A549 treated with Hydrocortisone at 1 μM for 4 hours (cell line): Measurements from ENCODE around the gene TYMP. TPM values are rescaled to one million over a fixed set of nuclear protein-coding genes. Genes with fewer than 3 reads are reported as not detected.

Source experiments
- total RNA-seq: library from RNA; stranded (reverse); fragments of 200-300 nt; extraction: Qiagen RNA extraction; gene quantifications from 5 replicates; pipeline ENCODE4 v1.2.3, GENCODE V29; 2022

Gene TYMP, protein sequence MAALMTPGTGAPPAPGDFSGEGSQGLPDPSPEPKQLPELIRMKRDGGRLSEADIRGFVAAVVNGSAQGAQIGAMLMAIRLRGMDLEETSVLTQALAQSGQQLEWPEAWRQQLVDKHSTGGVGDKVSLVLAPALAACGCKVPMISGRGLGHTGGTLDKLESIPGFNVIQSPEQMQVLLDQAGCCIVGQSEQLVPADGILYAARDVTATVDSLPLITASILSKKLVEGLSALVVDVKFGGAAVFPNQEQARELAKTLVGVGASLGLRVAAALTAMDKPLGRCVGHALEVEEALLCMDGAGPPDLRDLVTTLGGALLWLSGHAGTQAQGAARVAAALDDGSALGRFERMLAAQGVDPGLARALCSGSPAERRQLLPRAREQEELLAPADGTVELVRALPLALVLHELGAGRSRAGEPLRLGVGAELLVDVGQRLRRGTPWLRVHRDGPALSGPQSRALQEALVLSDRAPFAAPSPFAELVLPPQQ
- total RNA-seq = 12.1 to 17.2 TPM (median 16.4 TPM) in 5 replicates

DNA sequence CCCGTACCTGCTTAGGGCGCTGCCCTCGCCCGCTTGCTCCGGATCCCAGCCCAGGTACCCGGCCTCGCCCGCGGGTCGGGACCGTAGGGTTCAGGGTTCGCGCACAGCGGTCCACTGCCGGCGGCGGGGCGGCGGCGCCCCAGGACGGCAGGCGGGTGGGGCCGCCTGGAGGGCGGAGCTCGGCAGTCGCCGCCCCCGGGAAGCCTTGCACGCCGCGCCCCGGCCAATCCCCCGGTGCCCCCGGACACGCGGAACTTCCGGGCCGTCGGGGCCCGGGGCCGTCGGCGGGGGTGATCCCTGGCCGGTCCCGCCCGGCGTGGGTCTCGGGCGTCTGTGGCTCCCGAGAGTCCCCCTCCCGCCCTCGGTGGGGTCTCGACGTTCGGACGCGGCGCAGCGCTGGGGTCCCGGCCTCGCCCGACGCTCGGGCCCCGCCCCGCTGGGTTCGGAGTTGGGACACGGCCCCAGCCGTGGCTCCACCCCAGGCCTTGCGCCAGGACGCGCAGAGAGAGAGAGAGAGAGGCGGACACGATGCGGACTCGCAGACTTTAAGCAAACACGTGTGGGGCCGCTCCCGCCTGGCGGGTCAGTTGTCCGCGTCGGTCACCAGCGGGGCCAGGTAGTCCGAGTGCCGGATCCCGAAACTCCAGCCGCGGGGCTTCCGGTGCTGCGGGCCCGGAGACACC lies at the start of gene TYMP:
TYMP (minus strand) TSS at position 116 of the 683 bp plus-strand sequence. CDS start 303 bp downstream, outside the sequence.

DNA sequence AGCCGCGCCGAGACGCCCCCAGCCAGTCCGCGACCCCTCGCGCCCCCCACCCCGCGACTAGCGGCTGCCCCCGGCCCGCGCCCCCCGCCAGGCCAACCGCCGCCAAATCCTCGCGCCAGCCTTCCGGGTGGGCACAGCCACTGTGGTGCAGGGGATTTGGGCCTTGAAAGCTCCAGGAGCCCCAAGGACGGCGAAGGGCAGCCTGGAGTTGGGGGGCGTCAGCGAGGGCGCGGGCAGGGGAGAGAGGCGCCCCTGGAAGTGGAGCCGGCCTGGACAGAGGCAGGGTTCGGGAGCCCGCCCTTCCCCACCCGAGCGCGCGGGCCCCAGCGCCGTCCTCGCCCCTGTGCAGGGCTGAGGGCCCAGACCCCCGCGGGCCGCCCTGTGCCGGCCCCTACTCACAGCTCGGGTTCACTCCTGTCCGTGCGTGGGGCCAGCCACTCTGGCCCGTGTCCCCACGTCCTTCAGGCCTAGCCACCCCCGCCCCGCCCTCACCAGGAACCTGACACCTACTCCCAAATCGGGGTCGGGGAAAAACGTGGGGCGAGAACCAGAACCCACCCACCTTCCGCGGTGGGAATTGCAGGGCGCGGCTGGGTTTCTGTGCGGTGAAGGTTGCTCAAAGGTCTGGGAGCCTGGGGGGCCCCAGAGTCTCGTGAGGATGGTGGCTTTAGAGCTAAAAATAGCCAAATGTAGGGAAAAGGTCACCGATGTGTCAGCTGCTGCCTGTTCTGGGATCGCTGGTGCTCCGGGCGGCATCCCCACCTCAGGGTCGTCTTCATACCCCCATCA lies 48.4 kb upstream of the TYMP start, which contains the start of gene CPT1B:
CPT1B (minus strand) TSS at position 441 of the 789 bp plus-strand sequence. CDS start 512 bp downstream, outside the sequence.

DNA sequence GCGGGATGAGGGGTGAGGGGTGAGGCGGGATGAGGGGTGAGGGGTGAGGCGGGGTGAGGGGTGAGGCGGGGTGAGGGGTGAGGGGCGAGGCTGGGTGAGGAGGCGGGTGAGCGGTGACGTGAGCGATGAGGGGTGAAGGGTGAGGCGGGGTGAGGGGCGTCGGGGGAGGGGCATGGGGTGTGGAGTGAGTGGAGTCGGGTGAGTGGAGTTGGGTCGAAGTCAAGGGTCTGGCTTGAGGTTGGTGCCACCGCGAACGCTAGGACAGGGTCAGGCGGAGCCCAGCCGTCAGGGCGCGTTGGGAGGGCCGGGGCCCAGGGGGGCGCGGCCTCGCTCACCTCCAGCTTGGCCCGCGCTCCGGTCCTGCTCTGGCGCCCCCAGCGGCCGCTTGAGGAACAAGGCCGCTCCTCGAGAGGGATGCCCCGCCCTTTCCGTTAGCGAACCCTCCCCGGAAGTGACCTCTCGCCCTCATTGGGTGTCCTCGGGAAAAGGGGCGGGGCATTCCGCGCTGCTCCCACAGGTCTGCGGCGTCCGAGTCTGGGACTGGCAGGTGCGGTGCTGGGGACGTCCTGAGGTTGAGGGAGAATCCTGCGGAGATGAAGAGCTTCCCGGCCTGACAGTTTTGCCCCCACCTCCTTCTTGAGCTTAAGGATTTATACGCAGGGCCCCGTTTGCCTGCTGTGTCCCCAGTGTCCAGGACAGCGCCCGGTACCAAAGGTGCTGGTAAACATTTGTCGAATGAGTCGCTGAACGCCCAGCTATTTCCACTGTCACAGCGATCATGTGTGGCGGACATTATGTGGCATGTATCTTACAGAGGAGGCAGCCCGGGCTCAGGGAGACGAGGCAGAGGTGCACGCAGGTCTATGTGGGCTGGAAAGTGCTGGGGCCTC lies 33.0 kb upstream of the TYMP start, which contains the start of gene SYCE3:
SYCE3 (minus strand) TSS at position 397 of the 890 bp plus-strand sequence. CDS start 6,514 bp downstream, outside the sequence.

DNA sequence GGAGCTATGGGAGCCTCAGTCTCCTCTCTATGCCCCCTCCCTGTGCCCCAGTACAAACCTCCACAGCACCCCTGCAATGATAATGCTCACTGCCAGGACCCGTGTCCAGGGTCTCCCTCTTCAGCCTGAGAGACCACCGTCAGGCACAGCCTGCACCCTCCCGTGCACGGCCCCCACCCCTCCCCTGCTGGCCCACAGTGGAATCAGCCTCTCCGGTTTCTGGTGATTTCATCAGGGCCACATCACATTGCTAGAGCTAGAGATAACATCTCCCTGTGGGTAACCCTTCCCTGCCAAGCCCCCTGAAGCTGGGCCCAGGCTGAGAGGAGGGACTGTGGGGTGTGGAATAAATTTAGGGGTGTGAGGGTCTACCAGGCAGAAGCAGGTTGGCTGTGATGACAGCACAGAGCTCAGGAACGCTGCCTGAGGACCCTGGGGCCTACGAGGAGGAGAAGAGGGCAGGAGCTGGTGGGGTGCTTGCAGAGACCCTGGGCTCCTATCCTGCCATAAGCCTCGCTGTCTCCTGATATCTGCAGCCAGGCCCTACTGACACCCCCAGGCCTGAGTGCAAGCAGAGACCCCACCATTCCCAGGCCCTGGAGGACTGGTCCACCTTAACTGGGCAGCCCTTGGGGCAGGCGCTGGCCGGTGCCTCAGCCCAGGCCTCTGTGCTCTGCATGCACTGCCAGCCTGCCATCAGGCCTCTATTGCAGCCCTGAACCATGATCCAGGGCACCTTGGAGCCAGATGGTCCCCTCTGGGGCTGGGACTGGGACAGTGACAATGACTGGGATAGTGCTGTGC lies 15.9 kb upstream of the TYMP start, which contains the start of gene KLHDC7B:
KLHDC7B (plus strand) TSS at position 378 of the 804 bp plus-strand sequence; CDS start at position 723, 345 bp downstream.

DNA sequence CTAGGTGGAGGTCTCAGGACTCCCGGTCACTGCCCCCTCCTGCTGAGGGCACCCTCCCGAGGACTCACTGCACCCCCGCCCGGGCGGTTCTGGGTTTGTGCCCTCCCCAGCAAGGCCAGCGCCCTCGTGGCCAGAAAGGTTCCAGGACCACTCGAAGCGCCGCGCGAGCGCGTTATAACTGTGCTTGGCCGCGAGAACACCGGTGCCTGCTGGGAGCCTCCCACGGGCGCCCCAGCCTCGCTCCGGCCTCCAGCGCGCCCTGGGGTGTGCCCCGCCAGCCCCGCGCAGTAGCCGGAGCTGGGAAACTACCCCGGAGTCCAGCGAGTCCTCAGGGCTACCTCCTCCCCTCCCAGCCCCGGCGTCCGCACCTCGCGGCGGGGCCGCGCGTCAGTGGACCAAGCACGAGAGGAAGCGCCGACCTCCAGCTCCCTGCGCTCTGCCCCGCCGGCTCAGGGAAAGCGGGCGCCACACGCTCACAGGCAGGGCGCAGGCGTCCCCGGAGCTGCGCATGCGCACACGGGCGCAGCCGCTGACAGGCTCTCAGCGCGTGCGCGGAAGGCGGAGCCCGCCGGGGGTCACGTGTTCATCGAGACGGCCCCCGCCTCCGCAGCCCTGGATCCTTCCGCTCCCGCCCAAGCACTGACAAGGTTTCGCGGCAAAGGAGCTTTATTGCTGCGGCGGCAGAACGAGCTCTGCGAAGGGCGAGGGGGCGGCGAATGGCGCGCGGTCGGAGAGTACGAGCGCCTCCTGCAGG lies 4.5 kb downstream of the TYMP start, which contains the start of gene SCO2:
SCO2 (minus strand) TSS at position 495 of the 754 bp plus-strand sequence. CDS start 1,187 bp downstream, outside the sequence.

DNA sequence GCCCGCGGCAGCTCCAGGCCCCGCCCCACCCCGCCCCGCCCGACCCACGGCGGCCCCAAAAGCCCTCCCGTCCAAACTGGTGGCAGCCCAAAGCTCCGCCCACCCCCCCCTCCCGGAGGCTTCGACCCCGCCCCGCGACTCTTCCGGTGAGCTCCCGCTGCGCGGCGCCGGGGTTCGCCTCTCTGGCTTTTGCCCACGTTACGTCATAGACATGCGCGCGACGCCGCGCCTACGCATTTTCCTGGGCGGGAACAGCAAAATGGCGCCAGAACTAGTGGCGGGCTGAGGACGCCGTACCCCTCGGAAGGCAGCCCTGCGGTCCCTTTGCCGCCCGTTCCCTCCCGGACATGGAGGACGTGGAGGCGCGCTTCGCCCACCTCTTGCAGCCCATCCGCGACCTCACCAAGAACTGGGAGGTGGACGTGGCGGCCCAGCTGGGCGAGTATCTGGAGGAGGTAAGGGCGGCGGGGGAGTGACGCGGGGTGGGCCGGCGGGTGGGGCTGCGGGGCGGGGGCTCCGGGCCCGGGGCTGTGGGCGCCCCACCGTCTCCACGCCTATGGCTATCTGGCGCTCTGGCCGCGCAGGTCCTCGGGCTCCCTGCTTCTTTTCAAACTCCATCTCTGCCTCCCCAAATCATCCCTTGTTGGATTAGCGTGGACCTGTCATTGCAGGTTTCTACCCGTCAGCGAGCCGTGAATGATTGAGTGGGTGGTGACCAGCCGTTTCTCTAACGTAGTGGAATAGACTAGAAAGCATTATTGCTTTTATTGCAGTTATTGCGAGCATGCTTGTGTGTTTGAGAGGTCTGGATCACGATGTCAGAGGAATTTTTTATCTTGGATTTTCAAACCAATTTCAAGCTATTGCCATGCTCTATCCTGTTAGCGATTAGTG lies 21.6 kb downstream of the TYMP start, which contains the start of gene NCAPH2:
NCAPH2 (plus strand) TSS at position 234 of the 894 bp plus-strand sequence; CDS start at position 348, 114 bp downstream.

DNA sequence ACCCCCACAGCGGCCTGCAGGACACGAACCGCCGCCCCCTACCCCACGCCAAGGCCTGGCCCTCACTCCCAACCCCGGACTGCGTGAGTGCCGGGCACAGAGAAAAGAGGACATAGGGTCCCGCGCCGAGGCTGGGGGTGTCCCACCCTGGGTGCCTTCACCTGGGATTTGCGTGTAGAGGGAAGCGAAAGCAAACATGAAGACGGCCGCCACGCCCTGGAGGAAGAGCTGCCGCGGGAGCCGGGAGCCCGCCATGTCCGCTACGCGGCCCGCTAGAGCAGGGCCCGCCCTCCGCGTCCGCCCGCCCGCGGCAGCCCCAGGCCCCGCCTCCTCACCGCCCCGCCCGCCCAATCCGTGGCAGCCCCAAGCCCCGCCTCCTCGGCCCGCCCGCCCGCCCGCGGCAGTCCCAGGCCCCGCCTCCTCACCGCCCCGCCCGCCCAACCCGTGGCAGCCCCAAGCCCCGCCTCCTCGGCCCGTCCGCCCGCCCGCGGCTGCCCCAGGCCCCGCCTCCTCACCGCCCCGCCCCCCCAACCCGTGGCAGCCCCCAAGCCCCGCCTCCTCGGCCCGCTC lies 22.3 kb downstream of the TYMP start, which contains the start of gene LMF2:
LMF2 (minus strand) TSS at position 282 of the 570 bp plus-strand sequence; CDS start at position 255, 27 bp downstream.

DNA sequence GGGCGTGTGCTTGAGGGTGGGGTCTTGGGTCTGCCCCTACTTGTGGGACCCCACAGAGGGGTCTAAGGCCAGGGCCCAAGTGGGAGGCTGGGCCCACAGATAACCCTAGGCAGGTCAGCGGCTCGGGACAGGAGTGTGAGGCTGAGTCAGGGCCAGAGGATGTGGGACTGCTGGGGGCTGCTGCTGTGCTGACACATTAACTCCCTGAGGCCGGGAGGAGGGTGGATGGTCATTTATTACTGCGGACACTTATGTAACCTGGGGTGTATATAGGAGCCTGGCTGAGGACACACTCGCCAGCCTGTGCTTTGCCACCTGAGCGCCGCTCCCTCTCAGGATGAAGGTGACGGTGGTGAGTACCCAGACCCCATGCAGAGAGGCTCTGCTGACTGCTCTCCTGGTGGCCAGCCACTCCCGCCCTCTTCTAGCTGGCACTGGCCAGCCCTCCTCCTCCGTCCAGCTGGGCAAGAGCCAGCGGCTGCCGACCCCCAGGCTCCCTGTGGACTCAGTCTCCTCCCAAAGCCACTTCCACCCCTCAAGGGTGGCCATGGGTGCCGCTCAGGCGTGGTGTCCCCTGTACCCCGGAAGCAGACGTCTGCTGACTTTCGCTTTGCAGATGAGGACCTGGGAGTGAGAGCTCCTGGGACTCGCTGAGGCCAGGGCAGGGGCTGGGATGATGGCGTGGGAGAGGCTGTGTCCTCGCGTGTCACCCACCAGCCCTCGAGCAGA lies 43.1 kb downstream of the TYMP start, which contains the start of gene MIOX:
MIOX (plus strand) TSS at position 299 of the 729 bp plus-strand sequence; CDS start at position 338, 39 bp downstream.

DNA sequence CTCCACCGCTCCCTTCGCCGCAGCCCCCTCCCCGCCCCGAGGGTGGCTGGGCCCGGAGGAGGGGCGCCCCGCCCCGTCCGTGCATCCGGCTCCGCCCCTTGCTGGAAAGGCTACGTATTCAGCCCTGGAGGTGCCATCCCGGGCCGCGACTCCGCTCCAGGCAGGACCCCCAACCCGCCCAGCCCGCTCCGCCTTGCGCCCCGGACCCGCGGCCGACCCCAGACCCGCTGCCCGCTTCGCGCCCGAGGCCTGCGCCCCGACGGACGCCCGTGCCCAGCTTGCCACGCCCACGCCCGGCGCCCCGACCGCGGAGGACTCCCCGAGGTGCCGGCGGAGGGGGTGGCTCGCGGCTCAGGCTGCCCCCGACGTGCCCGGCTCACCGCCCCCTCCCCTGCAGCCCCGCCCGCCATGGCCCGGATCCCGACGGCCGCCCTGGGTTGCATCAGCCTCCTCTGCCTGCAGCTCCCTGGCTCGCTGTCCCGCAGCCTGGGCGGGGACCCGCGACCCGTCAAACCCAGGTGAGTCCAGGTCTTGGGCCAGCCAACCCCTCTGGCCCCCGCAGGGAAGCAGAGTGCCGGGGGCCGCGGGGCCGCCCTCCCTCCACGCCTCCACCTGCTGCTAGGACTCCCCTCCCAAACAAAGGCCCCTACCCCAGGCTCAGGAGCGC lies 48.2 kb downstream of the TYMP start, which contains the start of gene ADM2:
ADM2 (plus strand) TSS at position 104 of the 667 bp plus-strand sequence; CDS start at position 409, 305 bp downstream.

Other genes starting within 250 kb of the TYMP start
- 101 to 122 TPM (median 108 TPM) in 5 replicates for gene PLXNB2, start 222.4 kb downstream of the TYMP start, total RNA-seq
- 2.0 to 3.7 TPM (median 2.8 TPM) in 5 replicates for gene DENND6B, start 203.0 kb downstream of the TYMP start, total RNA-seq
- gene PPP6R2, start 186.7 kb downstream of the TYMP start, total RNA-seq = 9.1 to 13.3 TPM (median 12.5 TPM) in 5 replicates
- 20.3 to 24.9 TPM (median 22.4 TPM) in 5 replicates for gene SBF1, start 55.0 kb downstream of the TYMP start, total RNA-seq
- 0.44 to 0.91 TPM (median 0.63 TPM) in 5 replicates for gene ADM2, start 48.5 kb downstream of the TYMP start, total RNA-seq
- not detected in 5 replicates for gene MIOX, start 43.2 kb downstream of the TYMP start, total RNA-seq
- 35.7 to 48.9 TPM (median 47.1 TPM) in 5 replicates for gene LMF2, start 22.3 kb downstream of the TYMP start, total RNA-seq
- gene NCAPH2, start 21.8 kb downstream of the TYMP start, total RNA-seq = 34.9 to 42.3 TPM (median 38.0 TPM) in 5 replicates
- 2.2 to 6.4 TPM (median 5.4 TPM) in 5 replicates for gene SCO2, start 4.4 kb downstream of the TYMP start, total RNA-seq
- gene KLHDC7B, start 15.9 kb upstream of the TYMP start, total RNA-seq = 0.02 to 0.05 TPM (median 0.02 TPM) in 3 of 5 replicates, not detected in the others
- 0.25 to 0.52 TPM (median 0.48 TPM) in 3 of 5 replicates, not detected in the others for gene SYCE3, start 32.9 kb upstream of the TYMP start, total RNA-seq
- gene CPT1B, start 48.4 kb upstream of the TYMP start, total RNA-seq = 10.8 to 14.4 TPM (median 12.8 TPM) in 5 replicates
- 14.9 to 20.5 TPM (median 18.3 TPM) in 5 replicates for gene CHKB, start 52.8 kb upstream of the TYMP start, total RNA-seq
- 2.8 to 4.1 TPM (median 3.6 TPM) in 5 replicates for gene MAPK8IP2, start 70.8 kb upstream of the TYMP start, total RNA-seq
- 20.0 to 25.1 TPM (median 22.4 TPM) in 5 replicates for gene ARSA, start 98.1 kb upstream of the TYMP start, total RNA-seq
- gene SHANK3, start 142.8 kb upstream of the TYMP start, total RNA-seq = 3.3 to 5.2 TPM (median 4.1 TPM) in 5 replicates
- gene ACR, start 208.2 kb upstream of the TYMP start, total RNA-seq = 0.13 to 0.15 TPM in 2 of 5 replicates, not detected in the others